K562 (cell line): ENCODE data around the gene ERVK3-1. TPM values are rescaled to one million over a fixed set of nuclear protein-coding genes. Genes with fewer than 3 reads are reported as not detected.

Source experiments
- CBFA2T2 ChIP-seq: fragments of 450-650 bp; conservative IDR thresholded peaks from 2 replicates; pipeline ENCODE4 v1.6.1; 2017; ENCODE audit warnings: mild to moderate bottlenecking
- CHD4 ChIP-seq: fragments of 200-600 bp; sonication (generic); IDR thresholded peaks from 3 replicates; pipeline ENCODE4 v1.6.1; 2012; ENCODE audit warnings: low read depth, mild to moderate bottlenecking, mixed read lengths, low read length, inconsistent platforms; ENCODE audit not compliant: insufficient read depth, insufficient replicate concordance, poor library complexity, severe bottlenecking
- ERF ChIP-seq: fragments of 450-650 bp; formaldehyde crosslinking; IDR thresholded peaks from 2 replicates; pipeline ENCODE4 v1.4.0; 2020; ENCODE audit warnings: mild to moderate bottlenecking, mixed read lengths
- ETS2 ChIP-seq: IDR thresholded peaks from 2 replicates; pipeline ENCODE4 v1.6.1; 2016; ENCODE audit warnings: borderline replicate concordance, missing genetic modification characterization, mild to moderate bottlenecking, moderate library complexity, missing compliant biosample characterization; ENCODE audit not compliant: poor library complexity, severe bottlenecking
- FOS ChIP-seq: IDR thresholded peaks from 3 replicates; pipeline ENCODE4 v1.6.1; 2011; ENCODE audit not compliant: insufficient read length; ENCODE audit errors: extremely low read depth
- FUS ChIP-seq: fragments of 200-400 bp; formaldehyde crosslinking; optimal IDR thresholded peaks from 2 replicates; pipeline ENCODE3; 2017; ENCODE audit warnings: low read depth, low read length
- NCOA1 ChIP-seq: fragments of 450-650 bp; IDR thresholded peaks from 2 replicates; pipeline ENCODE4 v1.6.1; 2016; ENCODE audit warnings: low read depth
- PHB2 ChIP-seq: fragments of 450-650 bp; IDR thresholded peaks from 2 replicates; pipeline ENCODE4 v1.6.1; 2017; ENCODE audit warnings: low read depth
- RBM15 ChIP-seq: fragments of 200-400 bp; formaldehyde crosslinking; IDR thresholded peaks from 2 replicates; pipeline ENCODE4 v1.6.1; 2018; ENCODE audit warnings: mild to moderate bottlenecking, low read length, moderate library complexity; ENCODE audit not compliant: insufficient read depth
- RBM17 ChIP-seq: fragments of 200-400 bp; formaldehyde crosslinking; IDR thresholded peaks from 2 replicates; pipeline ENCODE4 v1.6.1; 2017; ENCODE audit warnings: low read depth, mild to moderate bottlenecking, low read length, borderline replicate concordance
- ZFP36 ChIP-seq: fragments of 150-350 bp; IDR thresholded peaks from 2 replicates; pipeline ENCODE4 v1.6.1; 2018; ENCODE audit warnings: low read length, low read depth; ENCODE audit not compliant: partially characterized antibody
- ZKSCAN3 ChIP-seq: fragments of 250-450 bp; sonication (Bioruptor Pico); IDR thresholded peaks from 2 replicates; pipeline ENCODE4 v1.4.0; 2020
- ZNF766 ChIP-seq: fragments of 200-800 bp; sonication (Bioruptor generic); conservative IDR thresholded peaks from 2 replicates; pipeline ENCODE4 v1.6.1; 2016; ENCODE audit warnings: missing genetic modification characterization, missing compliant biosample characterization
- ZZZ3 ChIP-seq: fragments of 450-650 bp; IDR thresholded peaks from 2 replicates; pipeline ENCODE4 v1.6.1; 2016; ENCODE audit warnings: antibody characterized with exemption, mild to moderate bottlenecking, moderate library complexity
- polyA plus RNA-seq, 8 experiments: library from polyadenylated mRNA; depleted of rRNA in 4 of 8; stranded (reverse) in 5 of 8; unstranded in 3 of 8; fragments of >200 nt; fragmentation: Nextera tagmentation in 2 of 8; fragmentation: Illumina TruSeq in 1 of 8; extraction: Ambion mirVana in 2 of 8; extraction: Trizol in 1 of 8; gene quantifications; 2 replicates each; pipeline versions ENCODE4 v1.2.1 to v1.2.3, GENCODE V29; 2011 to 2014; ENCODE audit warnings: inconsistent platforms in 1 of 8, missing spikeins in 1 of 8
- total RNA-seq, 7 experiments: library from RNA; depleted of rRNA in 6 of 7; stranded (reverse); fragments of >200 nt in 6 of 7; fragmentation: Illumina TruSeq in 2 of 7; extraction: Trizol in 2 of 7; gene quantifications; 2 replicates each; pipeline versions ENCODE4 v1.2.1 to v1.2.3, GENCODE V29; 2011 to 2021; ENCODE audit warnings: low replicate concordance in 1 of 7
- TF ChIP-seq, protein P1 (sequence below): fragments of 200-800 bp; sonication (Bioruptor generic); IDR thresholded peaks from 2 replicates; pipeline ENCODE4 v1.6.1; 2017; ENCODE audit warnings: missing genetic modification characterization, missing compliant biosample characterization
- TF ChIP-seq, protein P2 (sequence below): fragments of 250-450 bp; sonication (Bioruptor Pico); IDR thresholded peaks from 2 replicates; pipeline ENCODE4 v1.8.0; 2022; ENCODE audit warnings: moderate library complexity, mild to moderate bottlenecking, inconsistent platforms
- TF ChIP-seq, protein P3 (sequence below): IDR thresholded peaks from 2 replicates; pipeline ENCODE4 v1.6.1; 2011; ENCODE audit not compliant: insufficient read length; ENCODE audit errors: extremely low read depth
- TF ChIP-seq, protein P4 (sequence below): fragments of 250-450 bp; sonication (Bioruptor Pico); IDR thresholded peaks from 2 replicates; pipeline ENCODE4 v1.8.0; 2022; ENCODE audit warnings: inconsistent platforms
- TF ChIP-seq, protein P5 (sequence below): sonication (generic); formaldehyde crosslinking; IDR thresholded peaks from 2 replicates; pipeline ENCODE4 v1.8.0; 2022; ENCODE audit warnings: mild to moderate bottlenecking, missing genetic modification reagents
- TF ChIP-seq, protein P6 (sequence below): fragments of 250-450 bp; sonication (Bioruptor Pico); IDR thresholded peaks from 2 replicates; pipeline ENCODE4 v1.5.0; 2021

ERVK3-1 gene
- total and polyA plus RNA-seq, 9 of the 15 experiments (the other 6 are each of a cell fraction or from before 2014, with no cell fraction given) = 87.6 to 299 (median 119) TPM

DNA sequence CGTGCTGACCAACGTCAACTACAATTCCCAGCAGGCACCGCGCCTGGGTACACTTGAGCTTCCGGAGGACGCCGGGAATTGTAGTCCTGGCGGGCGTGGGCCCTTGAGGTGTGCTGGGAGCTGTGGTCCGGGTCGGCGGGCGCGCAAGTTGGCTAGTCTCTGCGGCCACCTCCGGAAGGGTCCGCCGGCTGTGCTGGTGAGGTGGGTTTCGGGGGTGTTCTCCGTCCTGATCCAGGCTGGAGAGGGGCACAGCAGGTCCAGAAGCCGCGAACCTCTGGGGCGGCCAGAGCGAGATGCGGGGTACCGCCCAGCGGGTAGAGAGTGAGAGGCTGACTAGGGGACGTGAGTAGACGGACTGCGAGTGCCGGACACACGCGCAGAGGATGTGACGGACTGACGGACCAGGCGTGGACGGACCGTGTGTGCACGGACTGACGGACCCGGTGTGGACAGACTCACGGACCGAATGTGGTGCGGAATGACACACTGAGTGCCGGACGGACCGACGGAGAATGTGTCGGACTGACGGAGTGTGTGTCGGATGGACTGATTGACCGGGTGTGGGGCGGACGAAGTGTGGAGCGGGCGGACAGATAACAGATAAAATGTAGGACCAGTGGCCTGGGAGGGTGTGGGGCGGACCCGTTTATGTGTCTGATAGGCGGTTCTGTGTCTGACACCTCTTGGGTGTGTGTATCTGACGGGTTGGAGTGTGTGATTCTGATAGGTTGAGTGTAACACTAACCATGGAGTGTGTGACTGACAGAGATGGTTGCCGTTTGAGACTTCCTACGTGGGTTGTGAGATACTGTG, 21.9 kb downstream of the ERVK3-1 start, which contains the start of gene ZSCAN22 (continued):
- TF ChIP-seq CBFA2T2 = no peak
- peak; percentile 99 for TF ChIP-seq NCOA1
- TF ChIP-seq, protein P1, sequence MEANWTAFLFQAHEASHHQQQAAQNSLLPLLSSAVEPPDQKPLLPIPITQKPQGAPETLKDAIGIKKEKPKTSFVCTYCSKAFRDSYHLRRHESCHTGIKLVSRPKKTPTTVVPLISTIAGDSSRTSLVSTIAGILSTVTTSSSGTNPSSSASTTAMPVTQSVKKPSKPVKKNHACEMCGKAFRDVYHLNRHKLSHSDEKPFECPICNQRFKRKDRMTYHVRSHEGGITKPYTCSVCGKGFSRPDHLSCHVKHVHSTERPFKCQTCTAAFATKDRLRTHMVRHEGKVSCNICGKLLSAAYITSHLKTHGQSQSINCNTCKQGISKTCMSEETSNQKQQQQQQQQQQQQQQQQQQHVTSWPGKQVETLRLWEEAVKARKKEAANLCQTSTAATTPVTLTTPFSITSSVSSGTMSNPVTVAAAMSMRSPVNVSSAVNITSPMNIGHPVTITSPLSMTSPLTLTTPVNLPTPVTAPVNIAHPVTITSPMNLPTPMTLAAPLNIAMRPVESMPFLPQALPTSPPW (CRISPR knock-in tag) = peak; percentile 63
- TF ChIP-seq, protein P2, sequence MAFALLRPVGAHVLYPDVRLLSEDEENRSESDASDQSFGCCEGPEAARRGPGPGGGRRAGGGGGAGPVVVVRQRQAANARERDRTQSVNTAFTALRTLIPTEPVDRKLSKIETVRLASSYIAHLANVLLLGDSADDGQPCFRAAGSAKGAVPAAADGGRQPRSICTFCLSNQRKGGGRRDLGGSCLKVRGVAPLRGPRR (CRISPR knock-in tag) = no peak
- TF ChIP-seq FUS = no peak
- TF ChIP-seq ZKSCAN3 (CRISPR knock-in tag) = no peak
- TF ChIP-seq, protein P3, sequence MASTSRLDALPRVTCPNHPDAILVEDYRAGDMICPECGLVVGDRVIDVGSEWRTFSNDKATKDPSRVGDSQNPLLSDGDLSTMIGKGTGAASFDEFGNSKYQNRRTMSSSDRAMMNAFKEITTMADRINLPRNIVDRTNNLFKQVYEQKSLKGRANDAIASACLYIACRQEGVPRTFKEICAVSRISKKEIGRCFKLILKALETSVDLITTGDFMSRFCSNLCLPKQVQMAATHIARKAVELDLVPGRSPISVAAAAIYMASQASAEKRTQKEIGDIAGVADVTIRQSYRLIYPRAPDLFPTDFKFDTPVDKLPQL = no peak
- TF ChIP-seq ETS2 (tag) = peak; percentile 12
- peak; percentile 66; the same call in 1 of the 2 replicates for TF ChIP-seq ERF
- no peak for TF ChIP-seq ZFP36
- no peak for TF ChIP-seq FOS
- no peak for TF ChIP-seq ZZZ3
- TF ChIP-seq RBM17 = no peak
- TF ChIP-seq PHB2 = no peak
- TF ChIP-seq, protein P4, sequence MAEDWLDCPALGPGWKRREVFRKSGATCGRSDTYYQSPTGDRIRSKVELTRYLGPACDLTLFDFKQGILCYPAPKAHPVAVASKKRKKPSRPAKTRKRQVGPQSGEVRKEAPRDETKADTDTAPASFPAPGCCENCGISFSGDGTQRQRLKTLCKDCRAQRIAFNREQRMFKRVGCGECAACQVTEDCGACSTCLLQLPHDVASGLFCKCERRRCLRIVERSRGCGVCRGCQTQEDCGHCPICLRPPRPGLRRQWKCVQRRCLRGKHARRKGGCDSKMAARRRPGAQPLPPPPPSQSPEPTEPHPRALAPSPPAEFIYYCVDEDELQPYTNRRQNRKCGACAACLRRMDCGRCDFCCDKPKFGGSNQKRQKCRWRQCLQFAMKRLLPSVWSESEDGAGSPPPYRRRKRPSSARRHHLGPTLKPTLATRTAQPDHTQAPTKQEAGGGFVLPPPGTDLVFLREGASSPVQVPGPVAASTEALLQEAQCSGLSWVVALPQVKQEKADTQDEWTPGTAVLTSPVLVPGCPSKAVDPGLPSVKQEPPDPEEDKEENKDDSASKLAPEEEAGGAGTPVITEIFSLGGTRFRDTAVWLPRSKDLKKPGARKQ (CRISPR knock-in tag) = no peak
- TF ChIP-seq, protein P5, sequence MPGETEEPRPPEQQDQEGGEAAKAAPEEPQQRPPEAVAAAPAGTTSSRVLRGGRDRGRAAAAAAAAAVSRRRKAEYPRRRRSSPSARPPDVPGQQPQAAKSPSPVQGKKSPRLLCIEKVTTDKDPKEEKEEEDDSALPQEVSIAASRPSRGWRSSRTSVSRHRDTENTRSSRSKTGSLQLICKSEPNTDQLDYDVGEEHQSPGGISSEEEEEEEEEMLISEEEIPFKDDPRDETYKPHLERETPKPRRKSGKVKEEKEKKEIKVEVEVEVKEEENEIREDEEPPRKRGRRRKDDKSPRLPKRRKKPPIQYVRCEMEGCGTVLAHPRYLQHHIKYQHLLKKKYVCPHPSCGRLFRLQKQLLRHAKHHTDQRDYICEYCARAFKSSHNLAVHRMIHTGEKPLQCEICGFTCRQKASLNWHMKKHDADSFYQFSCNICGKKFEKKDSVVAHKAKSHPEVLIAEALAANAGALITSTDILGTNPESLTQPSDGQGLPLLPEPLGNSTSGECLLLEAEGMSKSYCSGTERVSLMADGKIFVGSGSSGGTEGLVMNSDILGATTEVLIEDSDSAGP (CRISPR knock-in tag) = 0 out of 2 replicates have a peak, but pooled peaks have one; percentile 81
- TF ChIP-seq, protein P6, sequence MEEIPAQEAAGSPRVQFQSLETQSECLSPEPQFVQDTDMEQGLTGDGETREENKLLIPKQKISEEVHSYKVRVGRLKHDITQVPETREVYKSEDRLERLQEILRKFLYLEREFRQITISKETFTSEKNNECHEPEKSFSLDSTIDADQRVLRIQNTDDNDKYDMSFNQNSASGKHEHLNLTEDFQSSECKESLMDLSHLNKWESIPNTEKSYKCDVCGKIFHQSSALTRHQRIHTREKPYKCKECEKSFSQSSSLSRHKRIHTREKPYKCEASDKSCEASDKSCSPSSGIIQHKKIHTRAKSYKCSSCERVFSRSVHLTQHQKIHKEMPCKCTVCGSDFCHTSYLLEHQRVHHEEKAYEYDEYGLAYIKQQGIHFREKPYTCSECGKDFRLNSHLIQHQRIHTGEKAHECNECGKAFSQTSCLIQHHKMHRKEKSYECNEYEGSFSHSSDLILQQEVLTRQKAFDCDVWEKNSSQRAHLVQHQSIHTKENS (CRISPR knock-in tag) = no peak
- TF ChIP-seq ZNF766 (CRISPR knock-in tag) = peak; percentile 93
- TF ChIP-seq RBM15 = no peak
- TF ChIP-seq CHD4 = no peak
